Gastrocnemius medialis (tissue), 4 donors: ENCODE data around the gene BRI3. TPM values are rescaled to one million over a fixed set of nuclear protein-coding genes. Genes with fewer than 3 reads are reported as not detected.

Source experiments
- ATAC-seq, 2 donors: fragments of 150-250 bp; one replicate each; pipeline ENCODE4 v1.9.1; 2016
- DNase-seq, 2 donors: peaks; one replicate each; pipeline ENCODE4 v3.0.0-alpha.2; 2019
- H3K27ac ChIP-seq, 4 donors: fragments of 200-600 bp; sonication (generic); 1 replicate in 1 of 4; 2 replicates in 3 of 4; pipeline ENCODE4 v1.5.1; 2016 to 2018; ENCODE audit warnings: mild to moderate bottlenecking in 2 of 4, moderate library complexity in 1 of 4
- H3K27me3 ChIP-seq, 3 donors: fragments of 200-600 bp; sonication (generic) in 2 of 3; 1 replicate in 1 of 3; 2 replicates in 2 of 3; pipeline versions ENCODE4 v1.5.1 to v1.6.0; 2016 to 2019; ENCODE audit warnings: mild to moderate bottlenecking in 1 of 3, moderate library complexity in 1 of 3
- H3K36me3 ChIP-seq, 2 donors: fragments of 200-600 bp; sonication (generic) in 1 of 2; one replicate each; pipeline ENCODE4 v1.5.1; 2017 to 2018
- H3K4me1 ChIP-seq, 2 donors: fragments of 200-600 bp; sonication (generic) in 1 of 2; one replicate each; pipeline ENCODE4 v1.5.1; 2016 to 2017; ENCODE audit warnings: mild to moderate bottlenecking in 2 of 2
- H3K4me3 ChIP-seq, 4 donors: fragments of 200-600 bp; sonication (generic) in 3 of 4; 1 replicate in 1 of 4; 2 replicates in 3 of 4; pipeline ENCODE4 v1.5.1; 2016 to 2019; ENCODE audit warnings: mild to moderate bottlenecking in 2 of 4
- H3K9me3 ChIP-seq, 3 donors: fragments of 200-600 bp; sonication (generic) in 2 of 3; 1 replicate in 1 of 3; 2 replicates in 2 of 3; pipeline ENCODE4 v1.5.1; 2016 to 2019
- POLR2A ChIP-seq, 2 donors: fragments of 450-650 bp; IDR thresholded peaks; one replicate each; pipeline ENCODE4 v1.6.1; 2017; ENCODE audit warnings: antibody characterized with exemption in 2 of 2, mild to moderate bottlenecking in 2 of 2, moderate library complexity in 2 of 2
- in situ Hi-C, 4 donors: fragments of 200-750 bp; cut with MboI; loops; one replicate each; pipeline versions ENCODE4 v1.15.0 to v1.8.0; 2017; ENCODE audit warnings: low sequenced_read_pairs in 4 of 4
- intact Hi-C: fragments of 100-400 bp; cut with DNase I; formaldehyde crosslinking; loops from one replicate; pipeline ENCODE4 v1.15.1; 2023; ENCODE audit warnings: low total_unique reads
- total RNA-seq, 4 donors: library from RNA; depleted of rRNA; stranded (reverse); fragments of >200 nt; gene quantifications; one replicate each; pipeline versions ENCODE4 v1.1.0 to v1.2.3, GENCODE V29; 2016
- TF ChIP-seq, protein P1 (sequence below), 5 experiments: fragments of 450-650 bp in 3 of 5; fragments of 200-600 bp in 2 of 5; sonication (generic) in 2 of 5; IDR thresholded peaks in 4 of 5; conservative IDR thresholded peaks in 1 of 5; 1 replicate in 4 of 5; 2 replicates in 1 of 5; pipeline ENCODE4 v1.5.1; 2016 to 2019; ENCODE audit warnings: antibody characterized with exemption in 5 of 5, mild to moderate bottlenecking in 3 of 5, moderate library complexity in 3 of 5

The BRI3 gene
- total RNA-seq, 4 donors from 2014 or later = 60.5 to 180 (median 114) TPM

DNA sequence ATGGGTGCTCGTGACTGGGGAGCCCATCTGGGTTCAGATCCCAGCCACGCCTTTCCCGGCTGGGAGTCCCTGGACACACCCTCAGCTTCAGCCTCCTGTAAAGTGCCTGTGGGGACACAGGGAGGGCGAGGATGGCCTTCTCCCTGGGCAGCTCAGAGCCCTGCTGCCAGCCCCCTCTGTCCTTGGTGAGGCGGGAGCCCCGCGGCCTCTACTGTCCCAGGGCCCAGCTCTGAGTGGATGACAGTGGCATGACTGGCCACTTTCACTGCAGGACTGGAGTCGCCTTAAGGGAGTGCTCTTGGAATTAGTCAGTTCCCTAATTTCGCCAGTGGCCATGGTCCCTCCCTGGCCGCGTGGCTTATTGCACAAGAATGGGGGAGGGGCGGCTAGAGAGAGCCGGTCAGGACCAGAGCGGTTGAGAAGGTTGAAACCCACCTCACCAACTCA lies 4.6 kb downstream of the BRI3 start:
- Histone ChIP-seq H3K4me1 (peaks cover 59 to 65% of the 10 kb centered on the region in 2 donors), H3K4me3 (peak overlapping the region; percentile 84 to 98 (median 92)), H3K27me3 (no peaks in the 10 kb centered on the region), H3K27ac (peak overlapping the region; percentile 96 to 100 (median 99)), H3K36me3 (peaks cover 0 to 8% of the 10 kb centered on the region in 2 donors), H3K9me3 (no peaks in the 10 kb centered on the region)
- intact Hi-C loops (loop anchor here (10.0 kb wide), 1 partner anchor 589 kb away; the partner anchor contains the start of genes TMEM130 and TRRAP), in situ Hi-C loops (loop anchor here in 1 of 4 donors (10.0 kb wide), 1 partner anchor 111 kb away; no protein-coding TSS in a partner anchor)
- ATAC-seq (peak; percentile 48 to 49), DNase-seq (peak; percentile 91 to 97)
- peak; percentile 94 to 95 for TF ChIP-seq POLR2A (IDR thresholded peaks at IDR 0.05)
- TF ChIP-seq, protein P1, sequence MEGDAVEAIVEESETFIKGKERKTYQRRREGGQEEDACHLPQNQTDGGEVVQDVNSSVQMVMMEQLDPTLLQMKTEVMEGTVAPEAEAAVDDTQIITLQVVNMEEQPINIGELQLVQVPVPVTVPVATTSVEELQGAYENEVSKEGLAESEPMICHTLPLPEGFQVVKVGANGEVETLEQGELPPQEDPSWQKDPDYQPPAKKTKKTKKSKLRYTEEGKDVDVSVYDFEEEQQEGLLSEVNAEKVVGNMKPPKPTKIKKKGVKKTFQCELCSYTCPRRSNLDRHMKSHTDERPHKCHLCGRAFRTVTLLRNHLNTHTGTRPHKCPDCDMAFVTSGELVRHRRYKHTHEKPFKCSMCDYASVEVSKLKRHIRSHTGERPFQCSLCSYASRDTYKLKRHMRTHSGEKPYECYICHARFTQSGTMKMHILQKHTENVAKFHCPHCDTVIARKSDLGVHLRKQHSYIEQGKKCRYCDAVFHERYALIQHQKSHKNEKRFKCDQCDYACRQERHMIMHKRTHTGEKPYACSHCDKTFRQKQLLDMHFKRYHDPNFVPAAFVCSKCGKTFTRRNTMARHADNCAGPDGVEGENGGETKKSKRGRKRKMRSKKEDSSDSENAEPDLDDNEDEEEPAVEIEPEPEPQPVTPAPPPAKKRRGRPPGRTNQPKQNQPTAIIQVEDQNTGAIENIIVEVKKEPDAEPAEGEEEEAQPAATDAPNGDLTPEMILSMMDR (IDR thresholded peaks at IDR 0.05 in 4 of 5, conservative IDR thresholded peaks at IDR 0.05 in 1 of 5) = no peak

- peaks cover 0 to 15% of the 10 kb centered on the region in 2 donors for H3K36me3 ChIP-seq
- no peaks in the 10 kb centered on the region for H3K9me3 ChIP-seq
- peak; percentile 64 to 74 for DNase-seq
- H3K4me3 ChIP-seq = peak overlapping the region; percentile 50 to 98 (median 88)
- in situ Hi-C loops = loop anchor here in 1 of 4 donors (10.0 kb wide), 1 partner anchor 112 kb away; no protein-coding TSS in a partner anchor
- peak overlapping the region; percentile 96 to 100 (median 99) for H3K27ac ChIP-seq
- peaks cover 59 to 65% of the 10 kb centered on the region in 2 donors for H3K4me1 ChIP-seq
- TF ChIP-seq, protein P1 (IDR thresholded peaks at IDR 0.05 in 4 of 5, conservative IDR thresholded peaks at IDR 0.05 in 1 of 5) = peak in 1 of 5 experiments; percentile 27
- TF ChIP-seq POLR2A (IDR thresholded peaks at IDR 0.05) = no peak
- ATAC-seq = peak; percentile 20 to 24
- no peaks in the 10 kb centered on the region for H3K27me3 ChIP-seq
- intact Hi-C loops = loop anchor here (10.0 kb wide), 1 partner anchor 588 kb away; the partner anchor contains the start of genes TMEM130 and TRRAP
These were observed 5.4 kb downstream of the BRI3 start for GRCh38 chr7:98286701-98287485.

DNA sequence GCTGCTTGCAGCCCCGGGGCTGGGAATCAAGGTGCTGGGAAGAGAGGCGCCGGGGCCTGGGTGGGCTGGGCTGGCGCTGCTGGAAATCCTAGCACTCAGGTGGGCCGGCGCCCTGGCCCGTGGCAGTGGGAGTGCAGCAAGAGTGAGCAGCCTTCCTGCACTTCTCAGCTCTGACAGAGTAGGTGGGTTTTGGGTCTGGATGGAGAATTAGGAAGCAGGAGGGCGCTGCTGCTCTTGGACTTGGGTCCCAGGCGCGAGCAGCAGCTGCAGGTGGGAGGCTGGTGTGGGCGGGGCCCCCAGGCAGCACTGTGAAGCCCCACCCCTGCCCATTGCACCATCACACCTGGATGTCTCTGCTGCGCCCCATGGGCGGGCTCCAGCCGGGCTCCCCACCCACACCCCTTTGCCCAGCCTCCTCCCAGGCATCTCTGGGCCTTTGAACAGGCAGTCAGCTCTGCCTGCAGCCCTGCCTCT lies 6.0 kb downstream of the BRI3 start:
- intact Hi-C loops (loop anchor here (10.0 kb wide), 1 partner anchor 587 kb away; the partner anchor contains the start of genes TMEM130 and TRRAP), in situ Hi-C loops (loop anchor here in 1 of 4 donors (10.0 kb wide), 1 partner anchor 113 kb away; no protein-coding TSS in a partner anchor)
- peak overlapping the region; percentile 50 to 98 (median 88) for H3K4me3 ChIP-seq
- peak in 1 of 2 donors; percentile 60 for DNase-seq
- TF ChIP-seq, protein P1 (IDR thresholded peaks at IDR 0.05 in 4 of 5, conservative IDR thresholded peaks at IDR 0.05 in 1 of 5) = no peak
- TF ChIP-seq POLR2A (IDR thresholded peaks at IDR 0.05) = peak in 1 of 2 donors; percentile 14
- H3K36me3 ChIP-seq = peaks cover 0 to 22% of the 10 kb centered on the region in 2 donors
- no peaks in the 10 kb centered on the region for H3K27me3 ChIP-seq
- H3K4me1 ChIP-seq = peaks cover 59 to 63% of the 10 kb centered on the region in 2 donors
- peak overlapping the region; percentile 96 to 100 (median 99) for H3K27ac ChIP-seq
- no peaks in the 10 kb centered on the region for H3K9me3 ChIP-seq
- no peak for ATAC-seq

- no peak for ATAC-seq
- Histone ChIP-seq H3K36me3 (peaks cover 0 to 29% of the 10 kb centered on the region in 2 donors), H3K9me3 (no peaks in the 10 kb centered on the region), H3K4me3 (peak overlapping the region in 2 of 4 donors; percentile 50 to 84), H3K27me3 (no peaks in the 10 kb centered on the region), H3K4me1 (peaks cover 58 to 59% of the 10 kb centered on the region in 2 donors), H3K27ac (peak overlapping the region; percentile 96 to 100 (median 99))
- TF ChIP-seq POLR2A (IDR thresholded peaks at IDR 0.05) = no peak
- in situ Hi-C loops (loop anchor here in 1 of 4 donors (10.0 kb wide), 1 partner anchor 113 kb away; no protein-coding TSS in a partner anchor), intact Hi-C loops (loop anchor here (10.0 kb wide), 1 partner anchor 587 kb away; the partner anchor contains the start of genes TMEM130 and TRRAP)
- peak in 1 of 2 donors; percentile 33 for DNase-seq
These were observed 6.8 kb downstream of the BRI3 start for GRCh38 chr7:98288064-98288823.
